ENCODE results near the gene DPM2.

The DPM2 gene, protein sequence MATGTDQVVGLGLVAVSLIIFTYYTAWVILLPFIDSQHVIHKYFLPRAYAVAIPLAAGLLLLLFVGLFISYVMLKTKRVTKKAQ
- long read RNA-seq, transcript DPM2-201 (4 exons, 1,542 nt) = minor isoform, 35 of 115 reads
- long read RNA-seq, transcript DPM2-205 (3 exons, 1,662 nt) = major isoform, 60 of 115 reads
- long read RNA-seq, partial matches to known transcripts = 6 of 115 reads
- long read RNA-seq, other reads (novel, unspliced or antisense) = 10 of 115 reads

DNA sequence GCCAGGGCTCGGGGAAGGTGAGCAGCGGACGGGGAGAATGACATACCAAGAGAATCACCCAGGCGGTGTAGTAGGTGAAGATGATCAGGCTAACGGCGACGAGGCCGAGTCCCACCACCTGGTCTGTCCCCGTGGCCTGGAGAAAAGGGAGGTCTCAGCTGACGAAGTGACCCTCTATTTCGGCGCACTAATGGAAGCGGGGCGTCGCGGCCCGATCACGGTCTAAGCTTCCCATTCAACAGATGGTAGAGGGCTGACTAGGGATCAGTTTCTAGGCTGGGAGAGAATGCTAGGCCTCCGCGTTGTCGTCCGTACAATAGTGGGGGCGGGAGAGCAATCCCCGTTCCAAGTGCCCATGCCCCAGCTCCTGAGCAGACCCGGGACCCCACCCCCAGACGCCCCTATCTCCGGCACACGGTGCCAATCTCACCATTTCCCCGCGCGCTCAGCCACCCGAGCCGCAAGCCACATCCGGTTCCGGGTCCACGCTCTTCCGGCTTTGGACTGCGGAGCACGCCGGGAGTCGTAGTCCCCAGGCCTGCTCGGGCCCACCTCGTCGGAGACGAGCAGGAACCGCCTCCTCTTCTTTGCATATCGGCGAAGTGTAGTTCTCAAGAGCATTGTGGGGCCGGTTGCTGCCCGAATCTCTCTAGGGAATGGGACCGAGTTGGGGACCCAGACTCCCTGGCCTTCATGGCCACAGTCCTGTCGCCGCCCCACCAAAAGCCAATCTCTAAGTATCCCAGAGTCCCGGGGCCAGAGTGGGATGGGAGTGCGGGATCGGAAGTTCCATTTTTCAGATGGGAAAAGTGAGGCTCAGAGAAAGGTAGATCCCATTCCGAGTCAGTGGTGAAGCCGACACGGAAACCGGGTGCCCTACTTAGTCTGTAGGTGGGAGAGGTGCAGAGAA, at the start of gene DPM2:
Gene DPM2 (minus strand): TSS at position 467 of the 910 bp plus-strand sequence. CDS start 34 bp downstream, at position 433.
- Histone ChIP-seq H3K27ac (replicated peaks) (peak within 1 kb of the TSS; percentile 57), H3K4me3 (replicated peaks; ENCODE audit: insufficient read depth, low read length) (peak within 1 kb of the TSS; percentile 91), H3K27me3 (ENCODE audit: insufficient read depth, poor library complexity, severe bottlenecking) (no peaks in the 10 kb centered on the region)
- DNase-seq (ENCODE audit: low read depth in 1 of 2, low spot score in 1 of 2) = peak; percentile 77 to 87
- TF ChIP-seq SPI1 (IDR thresholded peaks at IDR 0.05; ENCODE audit: borderline replicate concordance, low read depth) = no peak; the same call in 1 of the 2 replicates
- peak; percentile 76; the same call in 1 of the 2 replicates for TF ChIP-seq POLR2AphosphoS5 (IDR thresholded peaks at IDR 0.05; ENCODE audit: low read depth)
- TF ChIP-seq GABPA (IDR thresholded peaks at IDR 0.05; ENCODE audit: low read depth) = peak; percentile 97

DNA sequence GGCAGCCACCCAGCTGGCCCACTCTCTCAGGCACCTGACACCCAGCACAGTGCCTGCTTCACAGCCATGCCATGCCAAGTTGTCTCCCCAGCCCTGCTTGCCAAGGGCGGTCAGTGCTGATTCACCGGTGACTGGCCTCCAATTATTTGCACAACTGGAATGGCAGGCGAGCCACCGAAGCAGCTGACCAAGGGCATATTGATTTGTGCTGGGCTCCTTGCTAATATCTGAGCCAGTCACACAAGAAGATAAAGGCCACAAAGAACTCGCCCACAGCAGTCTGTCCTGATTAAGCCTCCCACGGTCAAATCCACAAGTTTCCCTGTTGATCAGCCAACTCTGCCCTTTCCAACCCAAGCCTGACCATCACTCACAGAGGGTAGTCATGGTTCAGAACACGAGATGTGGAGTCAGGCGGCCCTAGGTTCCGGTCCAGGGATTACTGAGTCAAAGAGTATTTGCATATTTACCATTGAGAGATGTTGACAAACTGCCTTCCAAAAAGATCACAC, 49.5 kb upstream of the DPM2 start:
- Histone ChIP-seq H3K4me3 (replicated peaks; ENCODE audit: insufficient read depth, low read length) (no peak overlapping the region), H3K27ac (replicated peaks) (no peak overlapping the region), H3K27me3 (ENCODE audit: insufficient read depth, poor library complexity, severe bottlenecking) (no peaks in the 10 kb centered on the region)
- no peak for TF ChIP-seq SPI1 (IDR thresholded peaks at IDR 0.05; ENCODE audit: borderline replicate concordance, low read depth)
- TF ChIP-seq, protein P1, sequence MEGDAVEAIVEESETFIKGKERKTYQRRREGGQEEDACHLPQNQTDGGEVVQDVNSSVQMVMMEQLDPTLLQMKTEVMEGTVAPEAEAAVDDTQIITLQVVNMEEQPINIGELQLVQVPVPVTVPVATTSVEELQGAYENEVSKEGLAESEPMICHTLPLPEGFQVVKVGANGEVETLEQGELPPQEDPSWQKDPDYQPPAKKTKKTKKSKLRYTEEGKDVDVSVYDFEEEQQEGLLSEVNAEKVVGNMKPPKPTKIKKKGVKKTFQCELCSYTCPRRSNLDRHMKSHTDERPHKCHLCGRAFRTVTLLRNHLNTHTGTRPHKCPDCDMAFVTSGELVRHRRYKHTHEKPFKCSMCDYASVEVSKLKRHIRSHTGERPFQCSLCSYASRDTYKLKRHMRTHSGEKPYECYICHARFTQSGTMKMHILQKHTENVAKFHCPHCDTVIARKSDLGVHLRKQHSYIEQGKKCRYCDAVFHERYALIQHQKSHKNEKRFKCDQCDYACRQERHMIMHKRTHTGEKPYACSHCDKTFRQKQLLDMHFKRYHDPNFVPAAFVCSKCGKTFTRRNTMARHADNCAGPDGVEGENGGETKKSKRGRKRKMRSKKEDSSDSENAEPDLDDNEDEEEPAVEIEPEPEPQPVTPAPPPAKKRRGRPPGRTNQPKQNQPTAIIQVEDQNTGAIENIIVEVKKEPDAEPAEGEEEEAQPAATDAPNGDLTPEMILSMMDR (IDR thresholded peaks at IDR 0.05; ENCODE audit: insufficient read depth, low read length) = no peak
- DNase-seq (ENCODE audit: low read depth in 1 of 2, low spot score in 1 of 2) = no peak

DNA sequence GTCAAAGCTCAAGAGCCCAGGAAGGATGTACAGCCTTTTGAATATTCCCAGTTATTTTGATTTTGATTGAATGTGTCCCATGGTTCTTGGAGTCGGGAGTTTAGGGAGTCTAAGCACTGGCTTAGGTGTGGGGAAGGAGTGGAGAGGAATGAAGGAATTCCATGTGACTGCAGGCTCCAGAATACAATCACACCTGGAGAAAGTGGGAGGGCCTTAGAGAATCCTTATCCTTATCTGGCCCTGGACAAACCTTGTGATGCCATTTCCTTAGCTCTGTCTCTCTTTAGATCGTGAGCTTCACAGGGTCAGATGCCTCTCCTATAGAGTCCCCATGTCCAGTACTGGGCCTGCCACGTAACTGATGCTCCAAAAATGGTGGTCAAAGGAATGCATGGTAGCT, 47.4 kb upstream of the DPM2 start:
- TF ChIP-seq, protein P1 (IDR thresholded peaks at IDR 0.05; ENCODE audit: insufficient read depth, low read length) = no peak

DNA sequence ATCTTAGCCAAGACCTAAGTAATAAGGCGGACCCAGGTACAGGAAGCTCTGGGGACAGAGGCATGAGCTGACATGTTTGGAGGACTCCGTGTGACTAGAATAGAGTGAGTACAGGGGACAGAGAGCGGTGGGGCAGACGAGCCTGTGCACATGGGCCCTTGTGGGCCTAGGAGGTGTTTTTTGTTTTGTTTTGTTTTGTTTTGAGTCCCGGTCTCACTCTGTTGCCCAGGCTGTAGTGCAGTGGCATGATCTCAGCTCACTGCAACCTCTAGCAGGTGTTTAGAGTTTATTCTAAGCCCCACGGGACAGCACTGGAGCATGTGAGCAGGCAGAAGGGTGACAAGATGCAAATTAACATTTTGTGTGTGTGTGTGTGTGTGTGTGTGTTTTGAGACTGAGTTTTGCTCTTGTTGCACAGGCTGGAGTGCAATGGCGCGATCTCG, 46.2 kb upstream of the DPM2 start:
- TF ChIP-seq GABPA (IDR thresholded peaks at IDR 0.05; ENCODE audit: low read depth) (no peak), SPI1 (IDR thresholded peaks at IDR 0.05; ENCODE audit: borderline replicate concordance, low read depth) (no peak), POLR2AphosphoS5 (IDR thresholded peaks at IDR 0.05; ENCODE audit: low read depth) (no peak)
- TF ChIP-seq, protein P1 (IDR thresholded peaks at IDR 0.05; ENCODE audit: insufficient read depth, low read length) = no peak
- TF ChIP-seq, protein P2, sequence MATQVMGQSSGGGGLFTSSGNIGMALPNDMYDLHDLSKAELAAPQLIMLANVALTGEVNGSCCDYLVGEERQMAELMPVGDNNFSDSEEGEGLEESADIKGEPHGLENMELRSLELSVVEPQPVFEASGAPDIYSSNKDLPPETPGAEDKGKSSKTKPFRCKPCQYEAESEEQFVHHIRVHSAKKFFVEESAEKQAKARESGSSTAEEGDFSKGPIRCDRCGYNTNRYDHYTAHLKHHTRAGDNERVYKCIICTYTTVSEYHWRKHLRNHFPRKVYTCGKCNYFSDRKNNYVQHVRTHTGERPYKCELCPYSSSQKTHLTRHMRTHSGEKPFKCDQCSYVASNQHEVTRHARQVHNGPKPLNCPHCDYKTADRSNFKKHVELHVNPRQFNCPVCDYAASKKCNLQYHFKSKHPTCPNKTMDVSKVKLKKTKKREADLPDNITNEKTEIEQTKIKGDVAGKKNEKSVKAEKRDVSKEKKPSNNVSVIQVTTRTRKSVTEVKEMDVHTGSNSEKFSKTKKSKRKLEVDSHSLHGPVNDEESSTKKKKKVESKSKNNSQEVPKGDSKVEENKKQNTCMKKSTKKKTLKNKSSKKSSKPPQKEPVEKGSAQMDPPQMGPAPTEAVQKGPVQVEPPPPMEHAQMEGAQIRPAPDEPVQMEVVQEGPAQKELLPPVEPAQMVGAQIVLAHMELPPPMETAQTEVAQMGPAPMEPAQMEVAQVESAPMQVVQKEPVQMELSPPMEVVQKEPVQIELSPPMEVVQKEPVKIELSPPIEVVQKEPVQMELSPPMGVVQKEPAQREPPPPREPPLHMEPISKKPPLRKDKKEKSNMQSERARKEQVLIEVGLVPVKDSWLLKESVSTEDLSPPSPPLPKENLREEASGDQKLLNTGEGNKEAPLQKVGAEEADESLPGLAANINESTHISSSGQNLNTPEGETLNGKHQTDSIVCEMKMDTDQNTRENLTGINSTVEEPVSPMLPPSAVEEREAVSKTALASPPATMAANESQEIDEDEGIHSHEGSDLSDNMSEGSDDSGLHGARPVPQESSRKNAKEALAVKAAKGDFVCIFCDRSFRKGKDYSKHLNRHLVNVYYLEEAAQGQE (IDR thresholded peaks at IDR 0.05; ENCODE audit: insufficient replicate concordance, low read depth) = no peak
- DNase-seq (ENCODE audit: low read depth in 1 of 2, low spot score in 1 of 2) = no peak
- Histone ChIP-seq H3K27me3 (ENCODE audit: insufficient read depth, poor library complexity, severe bottlenecking) (no peaks in the 10 kb centered on the region), H3K4me3 (replicated peaks; ENCODE audit: insufficient read depth, low read length) (no peak overlapping the region), H3K27ac (replicated peaks) (no peak overlapping the region)

More for the DNA sequence above, 47.4 kb upstream of the DPM2 start:
- Histone ChIP-seq H3K27ac (replicated peaks) (no peak overlapping the region), H3K4me3 (replicated peaks; ENCODE audit: insufficient read depth, low read length) (no peak overlapping the region), H3K27me3 (ENCODE audit: insufficient read depth, poor library complexity, severe bottlenecking) (no peaks in the 10 kb centered on the region)
- DNase-seq (ENCODE audit: low read depth in 1 of 2, low spot score in 1 of 2) = no peak
